Mesodermal cell (in vitro differentiated cells): ENCODE results near the gene TNFRSF6B. TPM values are rescaled to one million over a fixed set of nuclear protein-coding genes. Genes with fewer than 3 reads are reported as not detected.
"Not testable (repeated sequence)": the region's sequence is repeated elsewhere in the genome, so short reads cannot be mapped to it uniquely, and the experiment has no call there.

Experiments used
- H3K27ac ChIP-seq: 2 replicates; pipeline ENCODE4 v1.7.0; 2013; ENCODE audit warnings: mild to moderate bottlenecking, low read depth, low read length, moderate library complexity; ENCODE audit not compliant: severe bottlenecking
- H3K36me3 ChIP-seq: 2 replicates; pipeline ENCODE4 v1.7.1; 2013; ENCODE audit warnings: mild to moderate bottlenecking, low read length, moderate library complexity; ENCODE audit not compliant: control insufficient read depth, insufficient read depth
- H3K4me1 ChIP-seq: one replicate; pipeline ENCODE4 v1.7.1; 2013; ENCODE audit warnings: mild to moderate bottlenecking, low read length; ENCODE audit not compliant: insufficient read depth, control insufficient read depth, poor library complexity, severe bottlenecking
- H3K4me3 ChIP-seq: 2 replicates; pipeline ENCODE4 v1.7.0; 2013; ENCODE audit warnings: low read length, control low read depth, mild to moderate bottlenecking; ENCODE audit not compliant: insufficient read depth, poor library complexity, severe bottlenecking; ENCODE audit errors: extremely low read depth
- H3K9me3 ChIP-seq: 2 replicates; pipeline ENCODE4 v1.7.1; 2013; ENCODE audit warnings: mild to moderate bottlenecking, low read length, moderate library complexity; ENCODE audit not compliant: control insufficient read depth
- WGBS, 2 experiments: methylation state at CpG; one replicate each; pipeline ENCODE4 v1.1.5; 2013; ENCODE audit warnings: missing lambda C conversion rate in 2 of 2; ENCODE audit not compliant: insufficient coverage in 2 of 2; 5-methylcytosine and 5-hydroxymethylcytosine counted together
- polyA plus RNA-seq, 2 experiments: library from polyadenylated mRNA; stranded (reverse); fragments of 50-300 nt; gene quantifications; one replicate each; pipeline ENCODE4 v1.2.3, GENCODE V29; 2013

Gene TNFRSF6B
- polyA plus RNA-seq (2013, experiment 1 of 2), result 1.4 TPM
- polyA plus RNA-seq (2013, experiment 2 of 2), result 1.6 TPM

GRCh38 chr20:63696628-63697356 lies at the start of gene TNFRSF6B:
TSS of gene TNFRSF6B (plus strand) at chr20:63696652. CDS start at chr20:63696768, 116 bp downstream.
- Histone ChIP-seq H3K36me3 (peaks cover 10% of the 10 kb centered on the region), H3K9me3 (no peaks in the 10 kb centered on the region), H3K27ac (no peak within 1 kb of the TSS), H3K4me3 (no peak within 1 kb of the TSS), H3K4me1 (peaks cover 28% of the 10 kb centered on the region)
- WGBS, 2 experiments, result 83 to 85% methylated on average over 37 to 52 of the region's 52 CpGs

- no peaks in the 10 kb centered on the region for H3K9me3 ChIP-seq
- 88% methylated on average over 5 of the region's 6 CpGs; no CpG with 5 or more reads in 1 of the 2 experiments for WGBS, 2 experiments
- H3K4me3 ChIP-seq, result no peak overlapping the region
- no peak overlapping the region for H3K27ac ChIP-seq
- H3K4me1 ChIP-seq, result peaks cover 3% of the 10 kb centered on the region
- H3K36me3 ChIP-seq, result no peaks in the 10 kb centered on the region
Measured at GRCh38 chr20:63648190-63648589, 48.3 kb upstream of the TNFRSF6B start.

- Histone ChIP-seq H3K9me3 (no peaks in the 10 kb centered on the region), H3K36me3 (no peaks in the 10 kb centered on the region), H3K4me3 (no peak overlapping the region), H3K27ac (no peak overlapping the region), H3K4me1 (peaks cover 3% of the 10 kb centered on the region)
- WGBS, 2 experiments, result 88 to 90% methylated on average over 10 to 11 of the region's 11 CpGs
Measured at GRCh38 chr20:63648895-63649589, 47.4 kb upstream of the TNFRSF6B start.

- not testable (repeated sequence) for H3K27ac ChIP-seq, H3K4me3 ChIP-seq, H3K36me3 ChIP-seq, H3K9me3 ChIP-seq, H3K4me1 ChIP-seq
- 94 to 100% methylated on average over 1 to 3 of the region's 25 CpGs for WGBS, 2 experiments
Measured at GRCh38 chr20:63650486-63650885, 46.0 kb upstream of the TNFRSF6B start.

- Histone ChIP-seq H3K27ac (no peak overlapping the region), H3K4me1 (peaks cover 3% of the 10 kb centered on the region), H3K9me3 (no peaks in the 10 kb centered on the region), H3K36me3 (no peaks in the 10 kb centered on the region), H3K4me3 (peak overlapping the region; percentile 48)
- WGBS, 2 experiments, result 15 to 25% methylated on average over 4 to 5 of the region's 11 CpGs
Measured at GRCh38 chr20:63651942-63652191, 44.6 kb upstream of the TNFRSF6B start.

GRCh38 chr20:63652192-63652980 lies 44.1 kb upstream of the TNFRSF6B start:
- Histone ChIP-seq H3K4me3 (peak overlapping the region; percentile 48), H3K4me1 (peaks cover 3% of the 10 kb centered on the region), H3K9me3 (no peaks in the 10 kb centered on the region), H3K27ac (no peak overlapping the region), H3K36me3 (no peaks in the 10 kb centered on the region)
- 1 to 2% methylated on average over 48 to 54 of the region's 91 CpGs for WGBS, 2 experiments

GRCh38 chr20:63653041-63653973 lies 43.1 kb upstream of the TNFRSF6B start, which contains the start of gene STMN3:
TSS of gene STMN3 (minus strand) at chr20:63653424. CDS start at chr20:63653345, 79 bp downstream.
- 0 to 1% methylated on average over 11 to 52 of the region's 73 CpGs for WGBS, 2 experiments
- Histone ChIP-seq H3K27ac (peak within 1 kb of the TSS; percentile 69), H3K9me3 (no peaks in the 10 kb centered on the region), H3K4me3 (peak within 1 kb of the TSS; percentile 48), H3K36me3 (no peaks in the 10 kb centered on the region), H3K4me1 (peaks cover 5% of the 10 kb centered on the region)

- Histone ChIP-seq H3K9me3 (no peaks in the 10 kb centered on the region), H3K4me3 (peak overlapping the region; percentile 48), H3K27ac (peak overlapping the region; percentile 8), H3K4me1 (peaks cover 5% of the 10 kb centered on the region), H3K36me3 (no peaks in the 10 kb centered on the region)
- 44 to 49% methylated on average over 10 to 11 of the region's 15 CpGs for WGBS, 2 experiments
Measured at GRCh38 chr20:63653974-63654668, 42.3 kb upstream of the TNFRSF6B start.

- Histone ChIP-seq H3K4me1 (peaks cover 5% of the 10 kb centered on the region), H3K4me3 (no peak overlapping the region), H3K27ac (no peak overlapping the region), H3K9me3 (no peaks in the 10 kb centered on the region), H3K36me3 (peaks cover 3% of the 10 kb centered on the region)
- 86 to 93% methylated on average over 4 of the region's 4 CpGs for WGBS, 2 experiments
Measured at GRCh38 chr20:63655249-63655648, 41.2 kb upstream of the TNFRSF6B start.
